Gastroesophageal sphincter (tissue), 3 donors: ENCODE measurements around the gene ERP29.
"Not testable (repeated sequence)": the region's sequence is repeated elsewhere in the genome, so short reads cannot be mapped to it uniquely, and the experiment has no call there.

Experiments used
- CTCF ChIP-seq, 4 experiments: fragments of 200-600 bp in 2 of 4; fragments of 450-650 bp in 2 of 4; sonication (generic) in 1 of 4; IDR thresholded peaks; one replicate each; pipeline ENCODE4 v1.5.1; 2017 to 2019; ENCODE audit warnings: antibody characterized with exemption in 4 of 4, mild to moderate bottlenecking in 2 of 4, moderate library complexity in 2 of 4
- POLR2A ChIP-seq, 2 donors: fragments of 450-650 bp; IDR thresholded peaks; one replicate each; pipeline ENCODE4 v1.6.1; 2017; ENCODE audit warnings: antibody characterized with exemption in 2 of 2, mild to moderate bottlenecking in 2 of 2, moderate library complexity in 1 of 2

GRCh38 chr12:112036614-112037013, 23.4 kb downstream of the ERP29 start:
- not testable (repeated sequence) for TF ChIP-seq POLR2A, CTCF (IDR thresholded peaks at IDR 0.05)
